BE2C (cell line): ENCODE data around the gene HABP2.

Source experiments
- DNase-seq: peaks from one replicate; pipeline ENCODE4 v3.0.0-alpha.2; 2020
- H3K27me3 ChIP-seq: fragments of 250-450 bp; sonication (Bioruptor Pico); 2 replicates; pipeline ENCODE4 v1.5.1; 2020; ENCODE audit warnings: mild to moderate bottlenecking
- H3K36me3 ChIP-seq: fragments of 250-450 bp; sonication (Bioruptor Pico); 2 replicates; pipeline ENCODE4 v1.5.1; 2020; ENCODE audit warnings: mild to moderate bottlenecking
- H3K4me1 ChIP-seq: fragments of 250-450 bp; sonication (Bioruptor Pico); 2 replicates; pipeline ENCODE4 v1.5.1; 2020
- H3K4me3 ChIP-seq: 2 replicates; pipeline ENCODE4 v1.5.1; 2011; ENCODE audit warnings: low read depth, low read length
- H3K9me3 ChIP-seq: fragments of 250-450 bp; sonication (Bioruptor Pico); 2 replicates; pipeline ENCODE4 v1.5.1; 2020
- CTCF ChIP-seq: IDR thresholded peaks from 2 replicates; pipeline ENCODE4 v1.5.1; 2012; ENCODE audit warnings: mild to moderate bottlenecking, low read depth, low read length

HABP2 gene

GRCh38 chr10:113528876-113529275, 24.0 kb upstream of the HABP2 start:
- no peaks in the 10 kb centered on the region for H3K36me3 ChIP-seq
- H3K4me3 ChIP-seq: no peak overlapping the region
- no peak for DNase-seq
- no peaks in the 10 kb centered on the region for H3K9me3 ChIP-seq
- TF ChIP-seq CTCF: no peak
- no peaks in the 10 kb centered on the region for H3K27me3 ChIP-seq
- no peaks in the 10 kb centered on the region for H3K4me1 ChIP-seq

- Histone ChIP-seq H3K9me3 (no peaks in the 10 kb centered on the region), H3K27me3 (no peaks in the 10 kb centered on the region), H3K4me1 (no peaks in the 10 kb centered on the region), H3K4me3 (no peak overlapping the region), H3K36me3 (no peaks in the 10 kb centered on the region)
- TF ChIP-seq CTCF: no peak
- no peak for DNase-seq
These were observed 23.3 kb upstream of the HABP2 start for GRCh38 chr10:113529575-113529974.

- no peak overlapping the region for H3K4me3 ChIP-seq
- H3K36me3 ChIP-seq: no peaks in the 10 kb centered on the region
- no peaks in the 10 kb centered on the region for H3K4me1 ChIP-seq
- H3K9me3 ChIP-seq: no peaks in the 10 kb centered on the region
- DNase-seq: no peak
- H3K27me3 ChIP-seq: no peaks in the 10 kb centered on the region
- no peak for TF ChIP-seq CTCF
These were observed 22.4 kb upstream of the HABP2 start for GRCh38 chr10:113530476-113530875.

GRCh38 chr10:113532724-113533123, 20.1 kb upstream of the HABP2 start:
- H3K27me3 ChIP-seq: no peaks in the 10 kb centered on the region
- DNase-seq: no peak
- no peak overlapping the region for H3K4me3 ChIP-seq
- no peaks in the 10 kb centered on the region for H3K9me3 ChIP-seq
- no peaks in the 10 kb centered on the region for H3K36me3 ChIP-seq
- no peak for TF ChIP-seq CTCF
- H3K4me1 ChIP-seq: no peaks in the 10 kb centered on the region

- Histone ChIP-seq H3K4me3 (no peak overlapping the region), H3K4me1 (no peaks in the 10 kb centered on the region), H3K36me3 (no peaks in the 10 kb centered on the region), H3K27me3 (no peaks in the 10 kb centered on the region), H3K9me3 (no peaks in the 10 kb centered on the region)
- TF ChIP-seq CTCF: no peak
- DNase-seq: no peak
These were observed 19.1 kb upstream of the HABP2 start for GRCh38 chr10:113533801-113534200.

GRCh38 chr10:113534423-113534822, 18.4 kb upstream of the HABP2 start:
- DNase-seq: no peak
- no peak for TF ChIP-seq CTCF
- no peaks in the 10 kb centered on the region for H3K9me3 ChIP-seq

More at GRCh38 chr10:113534423-113534822, 18.4 kb upstream of the HABP2 start:
- no peaks in the 10 kb centered on the region for H3K36me3 ChIP-seq
- H3K4me3 ChIP-seq: no peak overlapping the region
- H3K27me3 ChIP-seq: no peaks in the 10 kb centered on the region
- H3K4me1 ChIP-seq: no peaks in the 10 kb centered on the region
